ENCODE data around the gene KCTD15. TPM values are rescaled to one million over a fixed set of nuclear protein-coding genes. Genes with fewer than 3 reads are reported as not detected.

The KCTD15 gene
- total and polyA plus RNA-seq, 2 of the 4 experiments (the other 2 are of a cell fraction) = 16.3 to 19.6 TPM

DNA sequence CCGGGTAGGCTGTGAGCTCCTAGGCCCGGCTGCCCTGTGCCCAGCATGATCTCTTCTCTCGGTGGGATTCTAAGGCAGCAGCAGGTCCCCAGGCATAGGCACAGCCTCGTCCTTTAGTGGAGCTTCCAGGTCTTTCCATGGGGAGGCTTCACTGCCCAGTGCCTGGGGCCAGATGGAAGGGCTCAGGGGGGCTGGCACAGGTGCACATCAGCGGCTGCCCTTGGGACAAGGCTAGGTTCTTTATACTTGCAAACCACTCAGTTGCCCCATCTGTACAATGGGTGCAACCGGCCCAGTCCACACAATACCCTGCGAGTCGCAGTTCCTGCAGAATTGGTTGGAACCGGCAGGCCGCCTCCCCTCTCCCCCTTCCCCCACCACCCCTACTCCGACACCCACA lies 14.2 kb downstream of the KCTD15 start:
- peaks cover 36% of the 10 kb centered on the region for H3K36me3 ChIP-seq (ENCODE audit: control insufficient read depth, insufficient read depth, low read length)
- no peak overlapping the region for H3K4me3 ChIP-seq (ENCODE audit: insufficient read depth, low read depth, low read length)
- no peak for ATAC-seq (ENCODE audit: low read depth)
- no peak overlapping the region for H4K5ac ChIP-seq (ENCODE audit: low read depth, low read length)
- no peak overlapping the region for H3K4ac ChIP-seq (ENCODE audit: low read depth, low read length)
- 0 out of 2 replicates have a peak, but pooled peaks cover 2% of the 10 kb centered on the region for H3K4me1 ChIP-seq (ENCODE audit: control insufficient read depth, insufficient read depth, low read length)
- H2AK9ac ChIP-seq (replicated peaks; ENCODE audit: low read depth, low read length, poor library complexity) = no peak overlapping the region
- H2AK5ac ChIP-seq (ENCODE audit: low read depth, low read length) = no peak overlapping the region
- H4K91ac ChIP-seq (ENCODE audit: insufficient read depth, low read depth, low read length) = no peak overlapping the region
- 100% methylated on average over 4 of the region's 11 CpGs; no CpG with 5 or more reads in 1 of the 2 experiments for WGBS, 2 experiments (ENCODE audit: extremely low coverage in 2 of 2, insufficient read length in 1 of 2)
- DNase-seq = no peak
- H3K9ac ChIP-seq (ENCODE audit: low read depth, low read length) = no peak overlapping the region
- no peak overlapping the region for H3K18ac ChIP-seq (ENCODE audit: low read depth, low read length)
- dilution Hi-C loops (cut with HindIII; ENCODE audit: low sequenced_read_pairs, unreplicated experiment) = no loop called here
- no peaks in the 10 kb centered on the region for H3K9me3 ChIP-seq (ENCODE audit: control insufficient read depth, insufficient read depth, low read length)
- no peak overlapping the region for H2BK5ac ChIP-seq (ENCODE audit: low read depth, low read length, poor library complexity, severe bottlenecking)
- BruUV-seq (replicated peaks) = no TSS peak
- no peak overlapping the region for H3K23ac ChIP-seq (ENCODE audit: low read depth, low read length)
- no peaks in the 10 kb centered on the region; a peak in 1 of 4 replicates for H3K79me1 ChIP-seq (ENCODE audit: low read depth in 1 of 2, low read length in 2 of 2)
- H3K27ac ChIP-seq (ENCODE audit: insufficient read depth, low read length) = no peak overlapping the region
- H3K14ac ChIP-seq (replicated peaks; ENCODE audit: low read depth, low read length) = no peak overlapping the region
- POLR2A ChIA-PET (ENCODE audit: unreplicated experiment) = no interaction called here
- no peak overlapping the region for H2BK120ac ChIP-seq (ENCODE audit: low read depth, low read length)
- CTCF ChIA-PET = interaction anchor here (0.7 kb wide), 1 partner anchor 310 kb away, joined by 5 read pairs; no protein-coding TSS in a partner anchor
- H2AFZ ChIP-seq (replicated peaks; ENCODE audit: low read length, poor library complexity) = no peak overlapping the region
- intact Hi-C loops (cut with micrococcal nuclease) = no loop called here
- H2BK20ac ChIP-seq (ENCODE audit: low read depth, low read length) = no peak overlapping the region
- no peaks in the 10 kb centered on the region for H3K27me3 ChIP-seq (ENCODE audit: control insufficient read depth, insufficient read depth, low read length)
- H4K20me1 ChIP-seq (ENCODE audit: insufficient read depth, low read length) = no peaks in the 10 kb centered on the region
- H3K4me2 ChIP-seq (ENCODE audit: low read depth, low read length) = no peak overlapping the region
- H3K56ac ChIP-seq (ENCODE audit: extremely low read depth, insufficient read depth, low read length) = no peak overlapping the region
- in situ Hi-C loops (cut with MboI; ENCODE audit: low sequenced_read_pairs) = no loop called here
- no peaks in the 10 kb centered on the region; the same call in 1 of the 2 replicates for H3K9me1 ChIP-seq (ENCODE audit: insufficient read depth, low read length)
- H2BK15ac ChIP-seq (ENCODE audit: low read depth, low read length) = no peak overlapping the region
- no peak for TF ChIP-seq CEBPB (IDR thresholded peaks at IDR 0.05; ENCODE audit: low read depth, low read length)
- no peak for TF ChIP-seq FOS (IDR thresholded peaks at IDR 0.05; ENCODE audit: low read depth, low read length)
- no peak for TF ChIP-seq RAD21 (IDR thresholded peaks at IDR 0.05; ENCODE audit: low read length)
- TF ChIP-seq BHLHE40 (IDR thresholded peaks at IDR 0.05; ENCODE audit: low read depth, low read length) = no peak
- TF ChIP-seq MAZ (IDR thresholded peaks at IDR 0.05; ENCODE audit: borderline replicate concordance, low read depth, low read length) = no peak
- TF ChIP-seq POLR2A (IDR thresholded peaks at IDR 0.05; ENCODE audit: low read depth, low read length) = no peak
- TF ChIP-seq RFX5 (IDR thresholded peaks at IDR 0.05; ENCODE audit: low read depth, low read length) = no peak
- TF ChIP-seq SMC3 (IDR thresholded peaks at IDR 0.05; ENCODE audit: low read depth, low read length) = no peak
- TF ChIP-seq RCOR1 (IDR thresholded peaks at IDR 0.05; ENCODE audit: insufficient replicate concordance, low read length) = no peak
- TF ChIP-seq, protein P1, sequence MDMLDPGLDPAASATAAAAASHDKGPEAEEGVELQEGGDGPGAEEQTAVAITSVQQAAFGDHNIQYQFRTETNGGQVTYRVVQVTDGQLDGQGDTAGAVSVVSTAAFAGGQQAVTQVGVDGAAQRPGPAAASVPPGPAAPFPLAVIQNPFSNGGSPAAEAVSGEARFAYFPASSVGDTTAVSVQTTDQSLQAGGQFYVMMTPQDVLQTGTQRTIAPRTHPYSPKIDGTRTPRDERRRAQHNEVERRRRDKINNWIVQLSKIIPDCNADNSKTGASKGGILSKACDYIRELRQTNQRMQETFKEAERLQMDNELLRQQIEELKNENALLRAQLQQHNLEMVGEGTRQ (IDR thresholded peaks at IDR 0.05; ENCODE audit: low read depth, low read length) = no peak
- no peak for TF ChIP-seq NFE2L2 (IDR thresholded peaks at IDR 0.05; ENCODE audit: low read depth, low read length)
- no peak for TF ChIP-seq MAFK (IDR thresholded peaks at IDR 0.05; ENCODE audit: low read depth, low read length)
- TF ChIP-seq CHD1 (IDR thresholded peaks at IDR 0.05; ENCODE audit: low read depth, low read length) = no peak
- TF ChIP-seq, protein P2, sequence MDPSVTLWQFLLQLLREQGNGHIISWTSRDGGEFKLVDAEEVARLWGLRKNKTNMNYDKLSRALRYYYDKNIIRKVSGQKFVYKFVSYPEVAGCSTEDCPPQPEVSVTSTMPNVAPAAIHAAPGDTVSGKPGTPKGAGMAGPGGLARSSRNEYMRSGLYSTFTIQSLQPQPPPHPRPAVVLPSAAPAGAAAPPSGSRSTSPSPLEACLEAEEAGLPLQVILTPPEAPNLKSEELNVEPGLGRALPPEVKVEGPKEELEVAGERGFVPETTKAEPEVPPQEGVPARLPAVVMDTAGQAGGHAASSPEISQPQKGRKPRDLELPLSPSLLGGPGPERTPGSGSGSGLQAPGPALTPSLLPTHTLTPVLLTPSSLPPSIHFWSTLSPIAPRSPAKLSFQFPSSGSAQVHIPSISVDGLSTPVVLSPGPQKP (IDR thresholded peaks at IDR 0.05; ENCODE audit: borderline replicate concordance, low read depth, low read length) = no peak
- TF ChIP-seq, protein P3, sequence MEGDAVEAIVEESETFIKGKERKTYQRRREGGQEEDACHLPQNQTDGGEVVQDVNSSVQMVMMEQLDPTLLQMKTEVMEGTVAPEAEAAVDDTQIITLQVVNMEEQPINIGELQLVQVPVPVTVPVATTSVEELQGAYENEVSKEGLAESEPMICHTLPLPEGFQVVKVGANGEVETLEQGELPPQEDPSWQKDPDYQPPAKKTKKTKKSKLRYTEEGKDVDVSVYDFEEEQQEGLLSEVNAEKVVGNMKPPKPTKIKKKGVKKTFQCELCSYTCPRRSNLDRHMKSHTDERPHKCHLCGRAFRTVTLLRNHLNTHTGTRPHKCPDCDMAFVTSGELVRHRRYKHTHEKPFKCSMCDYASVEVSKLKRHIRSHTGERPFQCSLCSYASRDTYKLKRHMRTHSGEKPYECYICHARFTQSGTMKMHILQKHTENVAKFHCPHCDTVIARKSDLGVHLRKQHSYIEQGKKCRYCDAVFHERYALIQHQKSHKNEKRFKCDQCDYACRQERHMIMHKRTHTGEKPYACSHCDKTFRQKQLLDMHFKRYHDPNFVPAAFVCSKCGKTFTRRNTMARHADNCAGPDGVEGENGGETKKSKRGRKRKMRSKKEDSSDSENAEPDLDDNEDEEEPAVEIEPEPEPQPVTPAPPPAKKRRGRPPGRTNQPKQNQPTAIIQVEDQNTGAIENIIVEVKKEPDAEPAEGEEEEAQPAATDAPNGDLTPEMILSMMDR (conservative IDR thresholded peaks at IDR 0.05; ENCODE audit: low read depth, low read length) = no peak
- no peak for TF ChIP-seq MXI1 (IDR thresholded peaks at IDR 0.05; ENCODE audit: borderline replicate concordance, low read depth, low read length)
- H4K8ac ChIP-seq (ENCODE audit: low read depth in 2 of 2, low read length in 2 of 2) = no peak overlapping the region

Measured in IMR-90 (cell line).